ENCODE results near the gene SMYD3.

Gene SMYD3

DNA sequence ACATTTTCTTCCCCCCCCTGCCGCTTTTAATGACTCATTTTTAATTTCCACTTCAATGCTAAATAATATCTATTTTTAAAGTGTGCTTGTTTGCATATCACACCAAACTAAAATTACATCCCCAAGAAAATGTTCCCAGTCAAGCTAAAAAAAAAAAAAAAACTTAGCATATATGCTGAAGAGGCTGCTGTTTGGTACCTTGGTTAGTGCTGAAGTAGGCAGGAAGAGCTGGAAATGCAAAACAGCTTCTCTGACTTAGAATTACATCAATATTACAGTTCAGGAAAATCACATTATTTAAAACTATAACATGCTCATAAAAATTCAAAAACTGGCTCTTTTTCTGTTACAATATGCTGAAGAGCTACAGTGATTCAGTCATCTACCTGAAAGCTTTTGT, 372.3 kb downstream of the SMYD3 start:
- DNase-seq: no peak

DNA sequence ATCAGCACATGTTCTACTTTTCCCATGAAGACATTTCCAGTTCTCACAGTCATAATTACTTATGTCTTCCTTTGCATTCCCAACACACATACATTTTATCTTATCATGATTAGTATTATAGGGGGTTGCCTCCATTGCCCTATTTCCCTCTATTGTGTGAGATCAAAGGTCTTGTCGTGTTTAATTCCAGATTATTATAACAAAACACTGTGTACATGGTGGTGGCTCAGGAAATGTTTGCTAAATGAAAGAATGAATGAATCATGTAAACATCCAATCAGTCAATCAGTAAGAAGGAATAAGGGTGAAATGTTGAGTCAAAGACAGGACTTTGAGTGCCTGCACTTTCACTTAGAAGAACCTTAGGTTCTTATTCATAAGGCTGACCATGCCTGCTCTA, 376.0 kb downstream of the SMYD3 start:
- no peak for DNase-seq

DNA sequence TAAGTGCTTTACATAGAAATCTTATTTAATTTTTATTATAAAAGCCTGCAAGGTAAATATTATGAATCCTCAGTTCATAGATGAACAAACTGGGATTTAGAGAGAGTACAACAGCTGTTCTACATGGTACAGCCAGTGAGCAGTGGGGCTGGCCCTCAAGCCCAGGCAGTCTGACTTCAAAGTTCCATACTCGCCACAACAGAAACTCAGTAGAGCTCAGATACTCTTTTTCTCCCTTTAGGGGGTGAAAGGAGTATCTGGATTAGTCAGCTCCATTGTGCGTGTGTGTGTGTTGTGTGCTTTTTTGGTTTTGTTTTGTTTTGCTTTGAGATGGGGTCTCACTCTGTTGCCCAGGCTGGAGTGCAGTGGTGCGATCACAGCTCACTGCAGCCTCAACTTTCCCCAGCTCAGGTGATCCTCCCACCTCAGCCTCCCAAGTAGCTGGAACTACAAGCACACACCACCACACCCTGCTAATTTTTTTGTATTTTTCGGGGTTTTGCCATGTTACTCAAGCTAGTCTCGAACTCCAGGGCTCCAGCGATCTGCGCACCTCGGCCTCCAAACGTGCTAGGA, 378.5 kb downstream of the SMYD3 start:
- peak; percentile 8 for DNase-seq

DNA sequence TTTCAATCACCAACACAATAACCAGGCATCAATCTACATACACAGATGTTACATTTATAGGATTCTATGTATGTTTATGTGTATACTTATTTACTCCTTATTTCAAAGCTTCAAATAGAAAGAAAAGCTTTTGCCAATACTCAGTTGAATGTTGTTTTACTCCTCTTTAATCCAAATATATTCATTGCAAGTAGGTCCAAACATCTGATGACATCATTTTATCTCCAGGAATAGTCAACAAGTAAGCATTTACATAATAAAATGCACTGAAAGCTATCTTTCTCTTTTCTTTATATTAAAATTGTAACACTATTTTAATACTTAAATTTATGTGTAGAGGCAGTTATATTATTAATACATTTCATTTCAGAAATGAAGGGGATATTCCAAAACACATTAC, 380.5 kb downstream of the SMYD3 start:
- no peak for DNase-seq

DNA sequence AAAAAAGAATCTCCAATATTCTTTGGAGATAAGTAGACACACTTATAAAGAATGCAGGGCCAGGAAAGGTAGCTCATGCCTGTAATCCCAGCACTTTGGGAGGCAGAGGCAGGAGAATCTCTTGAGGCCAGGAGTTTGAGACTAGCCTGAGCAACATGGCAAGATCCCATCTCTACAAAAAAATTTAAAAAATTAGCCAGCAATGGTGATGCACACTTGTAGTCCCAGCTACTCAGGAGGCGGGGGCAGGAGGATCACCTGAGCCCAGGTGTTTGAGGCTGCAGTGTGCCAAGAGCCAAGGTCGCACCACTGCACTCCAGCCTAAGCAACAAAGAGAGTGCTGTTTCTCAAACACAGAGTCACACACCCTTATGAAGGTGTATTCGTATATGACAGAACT, 385.0 kb downstream of the SMYD3 start:
- DNase-seq: no peak

DNA sequence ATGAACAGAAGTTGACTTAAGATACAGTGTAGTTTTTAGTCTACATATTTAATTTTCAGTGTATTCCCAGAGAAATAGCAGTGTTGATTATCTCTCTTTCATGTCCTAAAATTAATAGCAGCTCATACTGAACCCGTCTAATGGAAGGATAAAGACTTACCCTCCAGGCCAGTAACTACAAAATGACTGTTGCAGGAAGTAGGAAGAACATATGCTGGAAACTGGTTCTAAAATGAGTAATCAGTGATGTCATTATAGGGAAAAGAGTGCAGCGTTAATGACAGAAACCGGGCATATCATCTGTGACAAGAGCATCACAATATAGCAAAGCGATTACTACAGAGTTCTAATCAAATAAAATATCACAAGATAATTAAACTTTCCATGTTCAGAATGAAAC, 385.5 kb downstream of the SMYD3 start:
- no peak for DNase-seq

DNA sequence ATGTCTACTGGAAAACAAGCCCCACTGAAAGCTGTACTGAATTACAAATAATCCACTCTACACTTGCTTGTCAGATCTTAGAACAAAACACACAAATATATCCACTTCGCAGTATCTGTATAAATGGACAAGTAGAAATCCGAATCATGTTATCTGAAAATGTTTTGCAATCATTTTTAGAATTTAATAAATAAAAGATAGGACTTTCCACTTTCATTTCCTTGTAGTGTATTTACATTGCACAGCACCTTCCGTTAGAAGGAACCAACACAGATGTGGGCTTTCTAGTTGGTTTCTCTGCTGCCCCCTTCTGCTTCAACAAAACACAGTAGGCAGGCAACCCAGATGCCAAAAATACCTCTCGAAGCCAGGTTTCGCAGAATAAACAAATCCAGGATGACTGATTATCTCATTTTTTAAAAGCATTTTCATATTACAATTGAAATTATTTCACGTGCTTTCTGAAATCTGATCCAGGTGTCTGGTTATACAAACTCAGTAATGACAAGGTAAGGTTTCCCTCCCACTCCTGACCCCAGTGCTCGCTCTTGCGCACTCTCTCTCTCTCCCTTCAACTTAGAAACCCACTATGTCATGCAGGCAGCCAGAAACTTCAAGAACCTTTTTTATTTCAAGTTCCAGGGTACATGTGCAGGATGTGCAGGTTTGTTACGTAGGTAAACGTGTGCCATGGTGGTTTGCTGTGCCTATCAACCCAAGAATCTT, 389.9 kb downstream of the SMYD3 start:
- DNase-seq: peak; percentile 28

DNA sequence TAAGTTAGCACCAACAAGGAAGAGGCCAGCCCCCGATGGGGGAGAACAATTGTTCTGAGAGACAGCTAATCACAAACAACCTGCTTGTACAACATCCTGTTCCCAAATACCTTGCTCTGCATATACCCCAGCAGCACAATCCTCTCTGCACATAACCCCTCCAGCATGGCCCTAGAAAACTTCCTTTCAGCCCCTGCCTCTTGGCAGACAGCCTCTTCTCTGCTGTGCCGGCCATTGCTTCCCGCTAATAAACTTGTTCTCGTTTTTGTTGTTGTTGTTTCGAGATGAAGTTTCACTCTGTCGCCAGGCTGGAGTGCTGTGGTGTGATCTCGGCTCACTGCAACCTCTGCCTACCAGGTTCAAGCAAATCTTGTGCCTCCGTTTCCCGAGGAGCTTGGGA, 392.7 kb downstream of the SMYD3 start:
- no peak for DNase-seq

DNA sequence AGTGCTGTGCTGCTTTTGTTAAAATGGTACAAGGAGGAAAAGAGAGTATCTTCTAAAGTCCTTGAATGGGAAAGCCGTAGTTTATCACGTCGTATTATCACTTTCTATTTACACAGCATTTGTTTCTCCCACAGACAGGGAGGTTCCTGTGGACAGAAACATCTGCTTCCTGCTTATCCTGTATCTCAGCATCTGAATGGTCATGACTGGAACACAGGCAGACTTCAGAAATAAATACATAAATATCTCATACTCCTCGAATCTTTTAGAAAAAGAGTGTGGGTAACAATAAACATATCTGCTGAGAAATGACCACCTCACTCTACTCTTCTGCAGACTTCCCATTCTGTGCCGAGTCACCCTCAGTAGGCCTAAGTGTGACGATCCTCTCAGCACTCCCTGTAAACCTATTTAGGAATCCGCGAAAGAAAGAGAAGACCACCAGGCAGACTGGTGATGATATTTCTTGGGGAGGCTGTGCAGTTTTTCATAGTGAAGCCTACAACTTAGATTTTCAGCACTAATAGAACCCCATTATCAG, 393.5 kb downstream of the SMYD3 start:
- no peak for DNase-seq

DNA sequence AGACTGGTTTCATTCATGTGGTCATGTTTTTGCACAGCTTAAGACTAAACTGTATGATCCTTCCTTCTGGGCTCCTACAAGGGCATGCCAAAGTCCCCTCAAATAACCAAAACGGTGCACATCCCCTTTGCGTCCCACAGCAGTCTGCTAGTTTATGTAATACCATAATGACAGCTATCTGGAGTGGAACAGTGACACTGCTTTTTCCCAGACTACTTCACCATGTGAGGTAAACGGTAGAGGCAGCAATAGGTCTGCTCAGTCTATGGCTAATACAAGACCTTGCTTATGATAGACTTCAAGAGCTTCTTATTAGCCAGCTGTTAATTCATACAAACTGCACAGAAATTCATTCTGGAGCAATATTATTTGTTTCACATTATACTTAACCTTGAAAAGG, 395.5 kb downstream of the SMYD3 start:
- no peak for DNase-seq

DNA sequence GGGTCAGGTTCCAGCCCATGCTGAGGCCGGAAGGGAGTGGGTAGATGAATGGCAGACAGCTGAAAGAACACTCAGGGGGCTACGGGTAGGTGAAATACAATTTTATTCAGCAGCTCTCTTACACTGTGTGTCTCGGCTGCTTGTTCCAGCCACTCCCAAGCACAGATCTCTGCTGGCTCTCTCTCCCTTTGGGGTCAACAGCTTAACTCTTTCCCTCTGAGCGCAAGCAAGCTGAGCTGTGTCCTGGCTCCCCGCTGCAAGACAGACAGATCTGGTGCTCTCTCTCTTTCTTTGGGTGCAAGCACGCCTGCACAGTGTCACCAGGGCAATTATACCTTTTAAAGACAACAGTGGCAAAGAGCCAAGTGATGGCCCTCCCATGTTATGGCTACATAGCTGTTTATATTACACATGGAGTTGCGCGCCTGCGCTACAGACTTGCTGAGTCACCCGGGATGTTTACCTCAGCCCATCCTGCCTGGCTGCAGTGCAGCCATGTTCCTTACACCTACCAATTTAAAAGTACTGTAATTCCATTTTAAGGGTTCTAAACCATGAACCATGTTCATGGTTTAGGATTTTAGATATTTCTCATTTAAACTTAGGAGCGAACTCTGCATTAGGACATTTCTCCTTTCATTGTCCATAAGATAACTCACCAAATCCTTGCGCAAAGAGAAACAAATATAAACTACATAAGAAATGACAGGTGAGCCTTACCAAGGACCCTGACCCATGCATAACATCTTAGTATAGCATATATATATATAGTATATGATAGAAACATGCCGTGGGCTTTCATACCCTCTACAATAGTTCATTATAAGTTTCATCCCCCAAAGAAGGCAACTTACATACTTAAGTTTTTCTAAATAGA, 396.5 kb downstream of the SMYD3 start:
- no peak for DNase-seq

DNA sequence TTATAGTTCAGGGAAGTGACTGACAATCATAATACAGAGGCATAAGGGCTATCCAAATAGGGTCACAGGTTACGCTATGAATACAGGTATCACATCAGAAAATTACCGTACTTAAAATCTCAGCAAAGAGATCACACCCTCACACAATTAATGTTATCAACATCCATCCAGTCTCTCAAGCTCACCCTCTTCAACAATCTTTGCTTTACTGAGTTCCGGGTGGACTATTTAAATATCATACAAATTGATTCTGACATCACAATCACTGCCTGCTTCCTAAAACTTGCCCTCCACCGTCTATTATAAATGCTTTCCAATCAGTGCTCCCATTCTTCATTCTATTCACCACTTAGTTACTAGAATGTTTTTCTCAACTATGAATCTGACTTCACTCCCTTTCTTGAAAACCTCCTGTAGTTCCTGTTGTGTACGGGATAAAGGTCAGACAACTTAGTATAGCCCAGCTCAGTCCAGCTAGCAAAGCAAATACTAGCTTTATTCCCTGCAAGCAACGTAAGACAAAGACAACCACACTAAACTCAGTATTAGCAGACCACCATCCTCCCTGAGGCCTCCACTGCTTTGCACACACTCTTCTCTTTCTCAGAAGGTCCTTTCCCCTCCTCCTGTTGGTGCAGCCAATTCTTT, 398.7 kb downstream of the SMYD3 start:
- no peak for DNase-seq

DNA sequence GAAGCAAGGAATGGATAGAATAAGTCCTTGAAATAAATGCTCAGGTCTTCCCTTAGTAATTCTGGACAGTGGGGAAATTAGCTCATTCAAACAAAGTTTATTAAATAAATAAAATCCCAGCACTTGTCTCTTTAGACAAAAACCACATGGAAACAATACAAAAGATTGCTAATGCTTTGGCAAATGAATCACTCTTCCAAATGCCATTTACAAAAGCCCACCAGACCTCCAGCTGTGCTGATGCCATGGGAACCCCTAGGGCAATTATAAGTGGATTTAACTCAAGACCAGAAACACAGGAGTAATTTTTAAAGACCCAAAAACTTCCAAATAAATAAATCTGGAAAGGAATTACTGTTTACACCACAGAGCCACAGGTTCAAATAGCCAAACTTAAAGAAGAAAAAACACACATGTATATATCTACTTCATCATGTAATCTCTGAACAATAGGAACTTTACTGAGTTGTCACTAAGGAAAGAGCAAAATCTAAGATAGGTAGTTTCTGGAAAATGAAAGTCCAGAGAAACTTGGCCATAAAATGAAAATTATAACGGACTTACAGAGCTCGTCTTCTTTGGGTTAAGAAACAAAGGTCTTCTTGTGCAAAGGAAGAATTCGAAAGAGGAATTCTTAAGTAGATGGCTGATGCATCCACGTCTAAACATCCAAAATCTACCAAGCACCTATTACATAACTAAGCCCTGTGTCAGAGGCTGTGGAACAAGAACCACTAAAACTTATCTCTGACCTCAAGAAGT, 399.4 kb downstream of the SMYD3 start:
- DNase-seq: no peak

DNA sequence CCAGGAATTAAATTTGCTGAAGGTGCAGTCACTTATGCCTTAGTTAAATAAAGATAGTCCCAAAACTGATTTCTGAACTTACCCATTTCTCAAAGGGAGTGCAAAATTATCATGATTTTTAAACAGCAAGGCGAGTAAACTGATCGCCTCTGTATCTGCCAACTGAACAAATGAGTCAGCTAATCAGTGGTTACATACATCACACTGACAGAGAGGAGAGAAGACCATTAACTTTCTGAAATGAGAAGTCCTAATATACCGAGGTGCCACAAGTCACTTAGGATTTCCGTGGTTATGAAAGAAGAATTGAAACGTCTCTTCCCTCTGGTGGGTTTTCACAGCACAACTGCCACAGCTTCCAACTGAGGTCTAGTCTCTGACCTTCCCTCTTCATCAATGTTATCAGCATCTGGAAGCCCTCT, 400.7 kb downstream of the SMYD3 start:
- DNase-seq: no peak

DNA sequence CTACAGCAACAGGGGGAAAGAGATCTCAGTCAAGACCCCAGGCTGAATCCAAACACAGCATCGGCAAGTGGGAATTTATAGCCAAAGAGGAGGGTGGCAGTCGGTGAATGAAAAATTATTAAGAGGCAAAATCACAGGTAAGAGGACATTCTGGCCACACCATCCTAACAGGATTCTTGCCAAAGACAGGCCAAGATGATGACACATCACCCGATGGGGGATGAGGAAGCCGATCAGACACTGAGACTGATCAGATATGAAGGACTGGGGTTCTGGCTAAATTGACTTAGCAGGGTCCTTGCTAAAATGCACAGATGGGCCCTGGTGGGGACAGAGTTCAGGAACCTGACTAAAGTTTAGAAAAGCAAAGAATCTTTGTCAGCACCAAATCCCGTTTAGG, 402.2 kb downstream of the SMYD3 start:
- DNase-seq: no peak

DNA sequence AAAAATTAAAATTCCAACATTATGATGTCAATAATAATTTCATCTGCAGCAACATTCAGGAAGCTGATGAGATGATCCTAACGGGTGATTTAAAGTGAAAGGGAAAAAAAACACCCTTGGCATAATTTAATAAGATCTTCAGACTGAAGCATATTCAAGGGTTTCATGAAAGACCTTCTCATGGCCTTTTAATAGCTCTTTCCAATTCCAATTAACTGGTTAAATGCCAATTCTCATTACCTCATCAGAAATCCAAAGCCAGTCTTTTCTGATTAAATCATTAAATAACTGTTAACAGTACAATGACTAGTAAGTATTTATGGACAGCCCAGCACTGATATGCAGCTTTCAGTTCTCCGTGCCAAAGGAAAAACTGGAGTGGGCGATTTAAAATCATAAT, 407.5 kb downstream of the SMYD3 start:
- no peak for DNase-seq

DNA sequence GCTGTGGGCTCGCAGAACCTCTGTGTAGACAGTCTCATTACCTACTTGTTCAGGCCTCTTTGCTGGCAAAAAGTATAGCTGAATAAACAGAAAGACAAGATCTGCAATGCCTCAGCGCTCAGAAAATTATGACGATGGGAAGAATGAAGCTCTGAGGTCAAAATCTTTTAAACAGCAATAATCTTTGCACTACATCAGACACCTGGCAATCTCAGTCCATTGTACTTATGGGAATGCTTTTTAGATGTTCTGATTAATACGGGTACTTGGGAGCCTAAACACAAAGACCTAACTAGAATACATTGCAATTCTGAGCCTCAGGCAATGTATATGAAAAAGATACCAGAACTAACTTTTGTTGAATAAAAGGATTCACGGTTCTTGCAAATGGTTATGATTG, 410.7 kb downstream of the SMYD3 start:
- no peak for DNase-seq

DNA sequence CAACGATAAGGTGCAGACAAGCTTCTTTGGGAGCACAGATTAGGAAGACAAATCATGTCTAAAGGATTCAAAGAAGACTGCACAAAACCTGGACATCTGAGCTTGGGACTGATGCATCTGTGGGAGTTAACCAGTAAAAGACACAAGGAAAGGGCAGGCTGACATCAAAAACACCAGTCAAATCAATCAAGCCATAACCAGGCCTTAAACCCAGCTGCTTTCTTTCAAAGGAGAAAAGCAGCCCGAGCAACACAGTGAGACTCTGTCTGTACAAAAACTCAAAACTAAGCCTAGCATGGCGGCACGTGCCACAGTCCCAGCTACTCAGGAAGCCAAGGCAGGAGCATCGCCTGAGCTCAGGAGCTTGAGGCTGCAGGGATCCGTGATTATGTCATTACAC, 411.6 kb downstream of the SMYD3 start:
- DNase-seq: no peak

DNA sequence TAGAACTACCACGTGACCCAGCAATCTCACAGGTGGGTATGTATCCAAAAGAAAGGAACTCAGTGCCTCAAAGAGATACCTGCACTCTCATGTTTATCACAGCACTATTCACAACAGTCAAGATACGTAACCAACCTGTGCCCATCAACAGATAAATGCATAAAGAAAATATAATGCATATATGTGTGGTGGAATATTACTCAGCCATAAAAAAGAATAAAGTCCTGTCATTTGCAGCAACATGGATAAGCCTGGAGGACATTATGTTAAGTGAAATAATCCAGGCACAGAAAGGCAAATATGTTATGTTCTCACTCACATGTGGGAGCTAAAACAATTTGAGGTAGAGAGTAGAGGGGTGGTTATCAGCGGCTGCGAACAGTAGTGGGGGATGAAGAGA, 413.8 kb downstream of the SMYD3 start:
- DNase-seq: no peak

DNA sequence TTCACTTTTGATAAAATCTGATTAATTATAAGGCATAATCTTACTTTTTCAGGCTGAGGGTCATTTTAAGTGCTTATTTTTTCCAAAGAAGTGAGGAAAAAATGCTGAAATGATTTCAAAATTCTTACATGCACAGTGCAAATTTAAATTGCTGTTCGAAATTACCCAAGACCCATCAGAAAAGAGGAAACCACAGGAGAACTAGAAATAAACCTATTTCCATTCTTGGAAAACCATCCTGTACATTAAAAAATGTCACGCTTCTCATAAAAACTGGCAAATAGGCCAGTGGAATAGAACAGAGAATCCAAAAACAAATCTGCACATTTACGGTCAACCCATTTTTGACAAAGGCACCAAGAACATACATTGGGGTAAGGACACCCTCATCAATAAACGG, 414.9 kb downstream of the SMYD3 start:
- no peak for DNase-seq

DNA sequence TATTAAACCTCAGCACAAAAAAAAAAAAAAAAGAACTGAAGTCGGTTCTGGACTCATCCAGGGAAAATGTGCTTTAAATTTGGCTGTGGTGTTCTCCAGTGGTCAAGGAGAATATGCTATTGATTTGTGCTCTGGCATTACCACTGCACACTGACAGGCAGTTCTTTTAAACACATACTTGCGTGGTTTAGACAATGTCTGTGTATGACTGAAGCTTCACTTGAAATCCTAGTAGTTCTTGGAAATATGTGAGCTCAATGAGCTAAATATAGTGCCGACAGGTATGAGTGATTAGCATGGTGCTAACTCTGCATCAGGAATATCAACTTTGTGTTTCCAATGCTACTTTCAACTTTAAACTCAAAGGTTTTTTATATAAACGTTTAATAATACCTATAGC, 415.6 kb downstream of the SMYD3 start:
- DNase-seq: no peak

DNA sequence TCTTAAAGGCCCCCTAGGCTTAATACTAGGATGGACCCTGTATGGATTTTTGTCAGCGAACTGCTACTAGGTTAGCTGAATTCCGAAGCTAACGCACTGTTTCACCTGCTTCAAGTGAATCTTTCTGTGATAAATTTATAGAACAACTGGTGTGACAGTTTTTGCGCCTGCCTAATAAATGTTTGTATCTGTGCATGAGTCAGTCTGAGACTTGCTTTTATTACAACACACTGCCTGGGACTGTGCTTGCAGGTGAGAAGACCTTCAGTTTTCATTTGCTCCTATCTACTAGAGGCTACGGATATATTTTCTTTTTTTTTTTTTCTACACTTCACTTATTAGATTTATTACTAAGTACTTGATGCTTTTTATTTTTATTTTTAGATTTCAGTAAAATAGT, 420.9 kb downstream of the SMYD3 start:
- no peak for DNase-seq

DNA sequence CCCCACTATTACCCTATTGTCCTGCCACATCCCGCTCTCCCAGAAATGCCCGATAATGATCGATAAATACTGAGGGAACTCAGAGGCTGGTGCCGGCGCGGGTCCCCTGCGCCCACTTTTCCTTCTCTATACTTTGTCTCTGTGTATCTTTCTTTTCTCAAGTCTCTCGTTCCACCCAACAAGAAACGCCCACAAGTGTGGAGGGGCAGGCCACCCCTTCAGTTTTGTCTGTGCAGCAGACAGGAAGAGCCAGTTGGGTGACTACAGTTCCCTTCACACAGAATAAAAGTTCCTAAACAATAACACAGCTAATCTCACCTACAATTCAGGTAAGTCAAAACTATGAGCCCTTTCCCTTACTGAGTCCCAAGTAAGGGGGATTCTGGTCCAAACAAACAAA, 423.7 kb downstream of the SMYD3 start:
- no peak for DNase-seq
